HL-60 (cell line): ENCODE data around the gene GAPT.

Source experiments
- CTCF ChIP-seq: IDR thresholded peaks from one replicate; pipeline ENCODE4 v1.5.1; 2011; ENCODE audit warnings: low read length, control low read depth, inconsistent platforms; ENCODE audit not compliant: insufficient read depth
- GABPA ChIP-seq: IDR thresholded peaks from 2 replicates; pipeline ENCODE4 v1.6.1; 2012; ENCODE audit warnings: low read depth
- POLR2AphosphoS5 ChIP-seq: IDR thresholded peaks from 2 replicates; pipeline ENCODE4 v1.6.1; 2012; ENCODE audit warnings: low read depth

- TF ChIP-seq CTCF (no peak), POLR2AphosphoS5 (no peak), GABPA (no peak)
Observed at GRCh38 chr5:58530942-58531490, 39.8 kb downstream of the GAPT start.
